Neural cell (in vitro differentiated cells): ENCODE results near the gene ACOT7. TPM values are rescaled to one million over a fixed set of nuclear protein-coding genes. Genes with fewer than 3 reads are reported as not detected.

Experiments
- H2AFZ ChIP-seq: fragments of 200-600, 300-800 bp; sonication (generic), shearing (Covaris generic); 2 replicates; pipeline ENCODE4 v1.6.0; 2014; ENCODE audit warnings: low read depth, mild to moderate bottlenecking, antibody characterized with exemption, low read length, moderate library complexity
- H3F3A ChIP-seq: fragments of 200-600 bp; shearing (Covaris generic); 2 replicates; pipeline ENCODE4 v1.6.1; 2016; ENCODE audit warnings: mild to moderate bottlenecking, moderate library complexity, mixed read lengths, antibody characterized with exemption, low read length; ENCODE audit not compliant: insufficient read depth, poor library complexity, severe bottlenecking
- H3K27ac ChIP-seq: fragments of 200-600, 300-800 bp; sonication (generic), shearing (Covaris generic); 2 replicates; pipeline ENCODE4 v1.5.1; 2014; ENCODE audit warnings: mild to moderate bottlenecking, low read length, moderate library complexity
- H3K27me3 ChIP-seq: fragments of 300-800, 200-600 bp; sonication (generic), shearing (Covaris generic); 2 replicates; pipeline ENCODE4 v1.6.0; 2014; ENCODE audit warnings: mild to moderate bottlenecking, low read depth, low read length, moderate library complexity; ENCODE audit not compliant: insufficient read depth
- H3K36me3 ChIP-seq: fragments of 300-800, 200-600 bp; sonication (generic), shearing (Covaris generic); 2 replicates; pipeline ENCODE4 v1.5.1; 2014; ENCODE audit warnings: mild to moderate bottlenecking, antibody characterized with exemption, low read length, moderate library complexity; ENCODE audit not compliant: insufficient read depth
- H3K4me2 ChIP-seq: fragments of 300-800, 200-600 bp; sonication (generic), shearing (Covaris generic); 2 replicates; pipeline ENCODE4 v1.6.0; 2014; ENCODE audit warnings: mild to moderate bottlenecking, low read length
- H3K4me3 ChIP-seq: fragments of 300-800, 200-600 bp; sonication (generic), shearing (Covaris generic); 2 replicates; pipeline ENCODE4 v1.5.1; 2014; ENCODE audit warnings: mild to moderate bottlenecking, low read length, moderate library complexity
- H3K79me2 ChIP-seq: fragments of 200-600 bp; shearing (Covaris generic); replicated peaks from 2 replicates; pipeline ENCODE4 v1.6.0; 2014; ENCODE audit warnings: mild to moderate bottlenecking, low read length, moderate library complexity; ENCODE audit not compliant: insufficient read depth
- H3K9ac ChIP-seq: fragments of 300-800, 200-600 bp; sonication (generic), shearing (Covaris generic); 2 replicates; pipeline ENCODE4 v1.6.1; 2016; ENCODE audit warnings: mild to moderate bottlenecking, low read length, mixed read lengths
- H3K9me2 ChIP-seq: fragments of 200-600 bp; shearing (Covaris generic); 2 replicates; pipeline ENCODE4 v1.6.1; 2016; ENCODE audit warnings: mild to moderate bottlenecking, low read length, mixed read lengths; ENCODE audit not compliant: insufficient read depth
- H3K9me3 ChIP-seq: fragments of 200-600, 300-800 bp; sonication (generic), shearing (Covaris generic); 2 replicates; pipeline ENCODE4 v1.6.1; 2016; ENCODE audit warnings: mild to moderate bottlenecking, mixed run types, low read length, moderate library complexity, mixed read lengths
- H4K20me1 ChIP-seq: fragments of 200-600 bp; shearing (Covaris generic); 2 replicates; pipeline ENCODE4 v1.6.1; 2016; ENCODE audit warnings: mild to moderate bottlenecking, mixed run types; ENCODE audit not compliant: insufficient read depth
- CTCF ChIP-seq: fragments of 450-650 bp; IDR thresholded peaks from 2 replicates; pipeline ENCODE4 v1.5.1; 2014; ENCODE audit warnings: antibody characterized with exemption, mild to moderate bottlenecking, moderate library complexity; ENCODE audit not compliant: poor library complexity, severe bottlenecking
- EP300 ChIP-seq: fragments of 450-650 bp; conservative IDR thresholded peaks from 2 replicates; pipeline ENCODE4 v1.6.1; 2014; ENCODE audit warnings: antibody characterized with exemption, mild to moderate bottlenecking, moderate library complexity; ENCODE audit not compliant: poor library complexity, severe bottlenecking
- EZH2 ChIP-seq: fragments of 200-600, 300-800 bp; shearing (Covaris generic), sonication (generic); IDR thresholded peaks from 2 replicates; pipeline ENCODE4 v1.6.1; 2014; ENCODE audit warnings: antibody characterized with exemption, low read length, borderline replicate concordance, mild to moderate bottlenecking; ENCODE audit not compliant: insufficient read depth, poor library complexity, severe bottlenecking
- MXI1 ChIP-seq: fragments of 450-650 bp; conservative IDR thresholded peaks from 2 replicates; pipeline ENCODE4 v1.6.1; 2014; ENCODE audit warnings: antibody characterized with exemption, mild to moderate bottlenecking; ENCODE audit not compliant: poor library complexity, severe bottlenecking
- POLR2AphosphoS5 ChIP-seq: IDR thresholded peaks from 2 replicates; pipeline ENCODE4 v1.6.1; 2012
- RAD21 ChIP-seq: fragments of 450-650 bp; conservative IDR thresholded peaks from 2 replicates; pipeline ENCODE4 v1.6.1; 2014; ENCODE audit warnings: antibody characterized with exemption, mild to moderate bottlenecking, moderate library complexity
- REST ChIP-seq: IDR thresholded peaks from 2 replicates; pipeline ENCODE4 v1.6.1; 2012; ENCODE audit warnings: borderline replicate concordance
- SMC3 ChIP-seq: fragments of 450-650 bp; conservative IDR thresholded peaks from 2 replicates; pipeline ENCODE4 v1.6.1; 2014; ENCODE audit warnings: antibody characterized with exemption, mild to moderate bottlenecking, moderate library complexity; ENCODE audit not compliant: poor library complexity
- TAF1 ChIP-seq: IDR thresholded peaks from 2 replicates; pipeline ENCODE4 v1.6.1; 2012; ENCODE audit warnings: low read depth
- polyA plus RNA-seq: library from polyadenylated mRNA; depleted of rRNA; stranded (reverse); fragments of >200 nt; gene quantifications from 2 replicates; pipeline ENCODE4 v1.2.3, GENCODE V29; 2014

Gene ACOT7
- polyA plus RNA-seq, 1 donor from 2014 or later: 101 TPM

- no peak overlapping the region for H3K9ac ChIP-seq
- H3K27me3 ChIP-seq: peaks cover 83% of the 10 kb centered on the region
- H4K20me1 ChIP-seq: no peaks in the 10 kb centered on the region
- H3K27ac ChIP-seq: no peak overlapping the region
- H3K4me2 ChIP-seq: no peak overlapping the region
- H3K79me2 ChIP-seq: no peaks in the 10 kb centered on the region
- H3F3A ChIP-seq: no peaks in the 10 kb centered on the region
- no peaks in the 10 kb centered on the region for H3K9me3 ChIP-seq
- no peak overlapping the region for H2AFZ ChIP-seq
- H3K9me2 ChIP-seq: no peaks in the 10 kb centered on the region
- H3K36me3 ChIP-seq: no peaks in the 10 kb centered on the region
- no peak for TF ChIP-seq CTCF
- peak; percentile 27 for TF ChIP-seq EZH2
- TF ChIP-seq TAF1: no peak
- peak overlapping the region; percentile 55 for H3K4me3 ChIP-seq
Measured at GRCh38 chr1:6418668-6419396, 25.3 kb upstream of the ACOT7 start.

GRCh38 chr1:6417961-6418667 lies 24.5 kb upstream of the ACOT7 start:
- Histone ChIP-seq H2AFZ (no peak overlapping the region), H3K9me3 (no peaks in the 10 kb centered on the region), H3K79me2 (no peaks in the 10 kb centered on the region), H4K20me1 (no peaks in the 10 kb centered on the region), H3K9me2 (no peaks in the 10 kb centered on the region), H3K27ac (no peak overlapping the region), H3K27me3 (peaks cover 76% of the 10 kb centered on the region), H3K4me3 (no peak overlapping the region), H3F3A (no peaks in the 10 kb centered on the region), H3K9ac (no peak overlapping the region), H3K4me2 (no peak overlapping the region), H3K36me3 (no peaks in the 10 kb centered on the region)
- TF ChIP-seq MXI1 (no peak), CTCF (no peak), EZH2 (no peak), TAF1 (no peak), SMC3 (no peak), POLR2AphosphoS5 (no peak), REST (no peak), EP300 (no peak), RAD21 (no peak)
